Heart left ventricle (tissue), 13 donors: ENCODE results near the gene ODAD3.

ENCODE experiments used
- CTCF ChIP-seq, 12 donors: fragments of 200-600 bp; sonication (generic) in 4 of 12; IDR thresholded peaks; one replicate each; pipeline versions ENCODE4 v1.5.0 to v1.8.0; 2018 to 2022; ENCODE audit warnings: antibody characterized with exemption in 12 of 12, mild to moderate bottlenecking in 5 of 12
- POLR2A ChIP-seq, 2 donors: fragments of 450-650 bp; IDR thresholded peaks; one replicate each; pipeline ENCODE4 v1.6.1; 2017; ENCODE audit warnings: antibody characterized with exemption in 2 of 2, mild to moderate bottlenecking in 2 of 2, moderate library complexity in 2 of 2
- donor health status: ischemic (EF 13 %, LVEDD 7.1; RV severe dilation, severe dysfunction).
- donor health status: DM: no; HTN: yes; CAD: no.
- donor health status: DM: no; HTN: no; CAD: no.
- donor health status: ischemic (EF 25% LVEDD 6.9; RV normal size, moderate dysfunction).
- donor health status: ischemic (EF 25% LVEDD 5.7; RV mildly dilated, moderate dysfunction).
- donor health status: ischemic (EF 35%, LVEDD 5.7; RV mildly dilated, moderate dysfunction).
- donor health status: nonischemic (EF 11% LVEDD 7.7; RV severe dilation, severe dysfunction).
- donor health status: DM: yes; HTN: yes; CAD: no.
- donor health status: PGD.
- donor health status: ischemic (EF 29% LVEDD 5.4; RV normal size, mild dysfunction).
- donor health status: nonischemic (EF 23%, LVEDD 6.1; RV moderate dilation, normal function).

GRCh38 chr19:11464333-11465265 is 29.7 kb upstream of the ODAD3 start:
- TF ChIP-seq CTCF (IDR thresholded peaks at IDR 0.05) (no peak), POLR2A (IDR thresholded peaks at IDR 0.05) (no peak)
